ENCODE results near the gene MAFF.

MAFF gene

GRCh38 chr22:38239101-38239761 lies 37.4 kb downstream of the MAFF start:
- DNase-seq (ENCODE audit: low read depth in 1 of 2, low spot score in 1 of 2): no peak
- no peak for TF ChIP-seq JUND (IDR thresholded peaks at IDR 0.05; ENCODE audit: low read depth)
- in situ Hi-C loops (cut with HindIII; ENCODE audit: low pct_unique_long_range_greater_than_20kb, low sequenced_read_pairs): no loop called here

GRCh38 chr22:38240734-38241252 lies 39.0 kb downstream of the MAFF start:
- TF ChIP-seq JUND (IDR thresholded peaks at IDR 0.05; ENCODE audit: low read depth): no peak
- DNase-seq (ENCODE audit: low read depth in 1 of 2, low spot score in 1 of 2): peak in 1 of 2 experiments; percentile 57
- in situ Hi-C loops (cut with HindIII; ENCODE audit: low pct_unique_long_range_greater_than_20kb, low sequenced_read_pairs): no loop called here

- in situ Hi-C loops (cut with HindIII; ENCODE audit: low pct_unique_long_range_greater_than_20kb, low sequenced_read_pairs): no loop called here
- DNase-seq (ENCODE audit: low read depth in 1 of 2, low spot score in 1 of 2): no peak
- no peak for TF ChIP-seq JUND (IDR thresholded peaks at IDR 0.05; ENCODE audit: low read depth)
Observed at GRCh38 chr22:38243007-38243765, 41.4 kb downstream of the MAFF start.

- in situ Hi-C loops (cut with HindIII; ENCODE audit: low pct_unique_long_range_greater_than_20kb, low sequenced_read_pairs): no loop called here
- no peak for TF ChIP-seq JUND (IDR thresholded peaks at IDR 0.05; ENCODE audit: low read depth)
- no peak for DNase-seq (ENCODE audit: low read depth in 1 of 2, low spot score in 1 of 2)
Observed at GRCh38 chr22:38244106-38244505, 42.3 kb downstream of the MAFF start.

- TF ChIP-seq JUND (IDR thresholded peaks at IDR 0.05; ENCODE audit: low read depth): no peak
- in situ Hi-C loops (cut with HindIII; ENCODE audit: low pct_unique_long_range_greater_than_20kb, low sequenced_read_pairs): no loop called here
- no peak for DNase-seq (ENCODE audit: low read depth in 1 of 2, low spot score in 1 of 2)
Observed at GRCh38 chr22:38246046-38246658, 44.4 kb downstream of the MAFF start.

- no peak for DNase-seq (ENCODE audit: low read depth in 1 of 2, low spot score in 1 of 2)
- in situ Hi-C loops (cut with HindIII; ENCODE audit: low pct_unique_long_range_greater_than_20kb, low sequenced_read_pairs): no loop called here
- no peak for TF ChIP-seq JUND (IDR thresholded peaks at IDR 0.05; ENCODE audit: low read depth)
Observed at GRCh38 chr22:38246692-38247091, 44.9 kb downstream of the MAFF start.

- no peak for TF ChIP-seq JUND (IDR thresholded peaks at IDR 0.05; ENCODE audit: low read depth)
- no peak for DNase-seq (ENCODE audit: low read depth in 1 of 2, low spot score in 1 of 2)
- in situ Hi-C loops (cut with HindIII; ENCODE audit: low pct_unique_long_range_greater_than_20kb, low sequenced_read_pairs): no loop called here
Observed at GRCh38 chr22:38247713-38248112, 45.9 kb downstream of the MAFF start.

GRCh38 chr22:38248280-38248679 lies 46.5 kb downstream of the MAFF start:
- in situ Hi-C loops (cut with HindIII; ENCODE audit: low pct_unique_long_range_greater_than_20kb, low sequenced_read_pairs): no loop called here
- no peak for TF ChIP-seq JUND (IDR thresholded peaks at IDR 0.05; ENCODE audit: low read depth)
- DNase-seq (ENCODE audit: low read depth in 1 of 2, low spot score in 1 of 2): no peak

- in situ Hi-C loops (cut with HindIII; ENCODE audit: low pct_unique_long_range_greater_than_20kb, low sequenced_read_pairs): no loop called here
- TF ChIP-seq JUND (IDR thresholded peaks at IDR 0.05; ENCODE audit: low read depth): no peak
- DNase-seq (ENCODE audit: low read depth in 1 of 2, low spot score in 1 of 2): no peak
Observed at GRCh38 chr22:38249301-38249700, 47.5 kb downstream of the MAFF start.

GRCh38 chr22:38249803-38250642 lies 48.2 kb downstream of the MAFF start:
- no peak for TF ChIP-seq JUND (IDR thresholded peaks at IDR 0.05; ENCODE audit: low read depth)
- DNase-seq (ENCODE audit: low read depth in 1 of 2, low spot score in 1 of 2): no peak
- in situ Hi-C loops (cut with HindIII; ENCODE audit: low pct_unique_long_range_greater_than_20kb, low sequenced_read_pairs): no loop called here

GRCh38 chr22:38250643-38251340 lies 49.0 kb downstream of the MAFF start:
- no peak for TF ChIP-seq JUND (IDR thresholded peaks at IDR 0.05; ENCODE audit: low read depth)
- in situ Hi-C loops (cut with HindIII; ENCODE audit: low pct_unique_long_range_greater_than_20kb, low sequenced_read_pairs): no loop called here
- no peak for DNase-seq (ENCODE audit: low read depth in 1 of 2, low spot score in 1 of 2)

GRCh38 chr22:38251341-38251692 lies 49.5 kb downstream of the MAFF start:
- TF ChIP-seq JUND (IDR thresholded peaks at IDR 0.05; ENCODE audit: low read depth): no peak
- no peak for DNase-seq (ENCODE audit: low read depth in 1 of 2, low spot score in 1 of 2)
- in situ Hi-C loops (cut with HindIII; ENCODE audit: low pct_unique_long_range_greater_than_20kb, low sequenced_read_pairs): no loop called here

Data from T47D (cell line).